ENCODE data around the gene ROS1.

- TF ChIP-seq CTCF (IDR thresholded peaks at IDR 0.05; ENCODE audit: low read depth, low read length, missing input control): no peak
- TF ChIP-seq ZBTB33 (IDR thresholded peaks at IDR 0.05): no peak
- no peak for TF ChIP-seq GABPA (IDR thresholded peaks at IDR 0.05 in 1 of 2, conservative IDR thresholded peaks at IDR 0.05 in 1 of 2)
- no peak for TF ChIP-seq SP1 (IDR thresholded peaks at IDR 0.05)
- TF ChIP-seq EGR1 (IDR thresholded peaks at IDR 0.05; ENCODE audit: low read depth in 2 of 2): no peak
- TF ChIP-seq TAF1 (conservative IDR thresholded peaks at IDR 0.05): no peak
These were observed 155.5 kb downstream of the ROS1 start for GRCh38 chr6:117270055-117270842.
